Breast epithelium (tissue), 3 donors: ENCODE data around the gene SDK2.
"Not testable (repeated sequence)": the region's sequence is repeated elsewhere in the genome, so short reads cannot be mapped to it uniquely, and the experiment has no call there.

Experiments
- POLR2A ChIP-seq: fragments of 450-650 bp; IDR thresholded peaks from one replicate; pipeline ENCODE4 v1.6.1; 2016; ENCODE audit warnings: antibody characterized with exemption, mild to moderate bottlenecking, moderate library complexity
- TF ChIP-seq, protein P1 (sequence below), 3 donors: fragments of 450-650 bp; IDR thresholded peaks; one replicate each; pipeline ENCODE4 v1.5.1; 2016 to 2017; ENCODE audit warnings: antibody characterized with exemption in 3 of 3, mild to moderate bottlenecking in 3 of 3, moderate library complexity in 3 of 3

DNA sequence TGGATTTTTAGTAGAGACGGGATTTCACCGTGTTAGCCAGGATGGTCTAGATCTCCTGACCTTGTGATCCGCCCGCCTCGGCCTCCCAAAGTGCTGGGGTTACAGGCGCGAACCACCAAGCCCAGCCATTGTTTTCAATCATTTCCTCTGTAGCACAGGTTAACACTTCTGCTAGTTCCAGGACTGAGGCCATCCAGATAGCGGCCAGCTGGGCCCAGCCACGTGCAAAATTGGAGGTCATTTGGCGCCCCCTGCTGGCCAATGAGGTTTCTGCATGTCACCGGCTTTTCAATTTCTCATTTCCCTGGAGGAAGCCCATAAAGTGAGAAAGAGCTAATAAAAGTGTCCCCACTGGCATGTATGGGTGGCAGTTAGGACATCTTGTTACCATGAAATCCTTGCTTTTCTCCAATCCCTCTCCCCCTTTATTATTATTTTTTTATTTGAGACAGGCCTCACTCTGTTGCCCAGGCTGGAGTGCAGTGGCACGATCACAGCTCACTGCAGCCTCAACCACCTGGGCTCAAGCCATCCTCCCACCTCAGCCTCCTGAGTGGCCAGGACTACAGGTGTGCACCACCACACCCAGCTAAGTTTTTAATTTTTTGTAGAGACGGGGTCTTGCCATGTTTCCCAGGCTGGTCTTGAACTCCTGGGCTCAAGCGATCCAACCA, 274.3 kb downstream of the SDK2 start:
- TF ChIP-seq, protein P1, sequence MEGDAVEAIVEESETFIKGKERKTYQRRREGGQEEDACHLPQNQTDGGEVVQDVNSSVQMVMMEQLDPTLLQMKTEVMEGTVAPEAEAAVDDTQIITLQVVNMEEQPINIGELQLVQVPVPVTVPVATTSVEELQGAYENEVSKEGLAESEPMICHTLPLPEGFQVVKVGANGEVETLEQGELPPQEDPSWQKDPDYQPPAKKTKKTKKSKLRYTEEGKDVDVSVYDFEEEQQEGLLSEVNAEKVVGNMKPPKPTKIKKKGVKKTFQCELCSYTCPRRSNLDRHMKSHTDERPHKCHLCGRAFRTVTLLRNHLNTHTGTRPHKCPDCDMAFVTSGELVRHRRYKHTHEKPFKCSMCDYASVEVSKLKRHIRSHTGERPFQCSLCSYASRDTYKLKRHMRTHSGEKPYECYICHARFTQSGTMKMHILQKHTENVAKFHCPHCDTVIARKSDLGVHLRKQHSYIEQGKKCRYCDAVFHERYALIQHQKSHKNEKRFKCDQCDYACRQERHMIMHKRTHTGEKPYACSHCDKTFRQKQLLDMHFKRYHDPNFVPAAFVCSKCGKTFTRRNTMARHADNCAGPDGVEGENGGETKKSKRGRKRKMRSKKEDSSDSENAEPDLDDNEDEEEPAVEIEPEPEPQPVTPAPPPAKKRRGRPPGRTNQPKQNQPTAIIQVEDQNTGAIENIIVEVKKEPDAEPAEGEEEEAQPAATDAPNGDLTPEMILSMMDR (IDR thresholded peaks at IDR 0.05): peak; percentile 97 to 98 (median 98)
- TF ChIP-seq POLR2A: not testable (repeated sequence)
